Natural killer cell (primary cell): ENCODE results near the gene XK. TPM values are rescaled to one million over a fixed set of nuclear protein-coding genes. Genes with fewer than 3 reads are reported as not detected.

Source experiments
- ATAC-seq, 3 donors: fragments of 150-1000 bp in 2 of 3; fragments of 200-7000 bp in 1 of 3; cut with Tn5 transposase; 1 replicate in 1 of 3; 2 replicates in 2 of 3; pipeline ENCODE4 v1.10.0; 2021; ENCODE audit warnings: mild to moderate bottlenecking in 2 of 3, moderate library complexity in 2 of 3
- DNase-seq, 2 donors: peaks; one replicate each; pipeline versions ENCODE4 v3.0.0 to v3.0.0-alpha.2; 2013 to 2021; ENCODE audit warnings: mixed read lengths in 1 of 2
- H3K27ac ChIP-seq: one replicate; pipeline ENCODE4 v1.5.1; 2013; ENCODE audit warnings: mild to moderate bottlenecking, low read length
- H3K27me3 ChIP-seq: one replicate; pipeline ENCODE4 v1.6.1; 2013; ENCODE audit warnings: low read length; ENCODE audit not compliant: control insufficient read depth, insufficient read depth
- H3K36me3 ChIP-seq: one replicate; pipeline ENCODE4 v1.6.1; 2013; ENCODE audit warnings: low read length; ENCODE audit not compliant: control insufficient read depth, insufficient read depth
- H3K4me1 ChIP-seq: one replicate; pipeline ENCODE4 v1.6.1; 2013; ENCODE audit warnings: low read length; ENCODE audit not compliant: control insufficient read depth, insufficient read depth
- H3K4me3 ChIP-seq: one replicate; pipeline ENCODE4 v1.5.1; 2013; ENCODE audit warnings: low read length
- H3K9me3 ChIP-seq: one replicate; pipeline ENCODE4 v1.6.1; 2013; ENCODE audit warnings: low read length; ENCODE audit not compliant: control insufficient read depth, insufficient read depth
- H3K27ac Mint-ChIP-seq, 2 donors: one replicate each; pipeline ENCODE4 v1.8.0; 2022; ENCODE audit warnings: mild to moderate bottlenecking in 2 of 2, mixed read lengths in 2 of 2, moderate library complexity in 1 of 2
- H3K27me3 Mint-ChIP-seq, 2 donors: one replicate each; pipeline ENCODE4 v1.8.0; 2022; ENCODE audit warnings: low read depth in 2 of 2, mixed read lengths in 2 of 2
- H3K36me3 Mint-ChIP-seq: one replicate; pipeline ENCODE4 v1.8.0; 2022; ENCODE audit warnings: mixed read lengths
- H3K4me1 Mint-ChIP-seq, 2 donors: one replicate each; pipeline ENCODE4 v1.8.0; 2022; ENCODE audit warnings: mixed read lengths in 2 of 2
- H3K4me3 Mint-ChIP-seq: one replicate; pipeline ENCODE4 v1.8.0; 2022; ENCODE audit warnings: mild to moderate bottlenecking, moderate library complexity, mixed read lengths
- H3K9me3 Mint-ChIP-seq, 2 donors: one replicate each; pipeline ENCODE4 v1.8.0; 2022; ENCODE audit warnings: mixed read lengths in 2 of 2
- CTCF ChIP-seq: fragments of 200-600 bp; IDR thresholded peaks from one replicate; pipeline ENCODE4 v1.8.0; 2022; ENCODE audit warnings: antibody characterized with exemption
- WGBS: methylation state at CpG from one replicate; pipeline ENCODE4 v1.1.7; 2013; ENCODE audit warnings: missing lambda C conversion rate; ENCODE audit not compliant: insufficient coverage; 5-methylcytosine and 5-hydroxymethylcytosine counted together
- intact Hi-C: fragments of 100-400 bp; cut with micrococcal nuclease; formaldehyde crosslinking; loops from one replicate; pipeline ENCODE4 v1.14.2; 2022
- total RNA-seq, 4 donors: library from RNA; stranded (reverse); fragments of 120-200 nt in 1 of 4; gene quantifications; one replicate each; pipeline versions ENCODE4 v1.2.3 to v1.2.4, GENCODE V29; 2013 to 2022

The XK gene
- 1 to 10 TPM in 1 of 3 donors, under 1 TPM in 2; 0.29 to 1.3 (median 0.56) TPM for total RNA-seq
- total RNA-seq (2013): 1.9 TPM

GRCh38 chrX:37685381-37686359, at the start of gene XK:
XK (plus strand) TSS chrX:37685791; CDS start chrX:37685962, 171 bp downstream.
- WGBS: 4% methylated on average over 94 of the region's 100 CpGs
- intact Hi-C loops: no loop called here
- Mint-ChIP-seq H3K9me3 (no peaks in the 10 kb centered on the region), H3K36me3 (no peaks in the 10 kb centered on the region), H3K4me1 (peaks cover 4 to 6% of the 10 kb centered on the region in 2 donors), H3K27me3 (peaks cover 0 to 7% of the 10 kb centered on the region in 2 donors), H3K4me3 (peak within 1 kb of the TSS; percentile 76), H3K27ac (no peak within 1 kb of the TSS)
- DNase-seq (peak; percentile 16 to 56), ATAC-seq (peak; percentile 83 to 89 (median 84))
- TF ChIP-seq CTCF: no peak
- Histone ChIP-seq H3K27me3 (no peaks in the 10 kb centered on the region), H3K4me3 (peak within 1 kb of the TSS; percentile 22), H3K27ac (no peak within 1 kb of the TSS), H3K9me3 (no peaks in the 10 kb centered on the region), H3K36me3 (no peaks in the 10 kb centered on the region), H3K4me1 (peaks cover 8% of the 10 kb centered on the region)

GRCh38 chrX:37638047-37638446, 47.5 kb upstream of the XK start:
- intact Hi-C loops: no loop called here
- H3K27ac Mint-ChIP-seq: no peak overlapping the region

DNA sequence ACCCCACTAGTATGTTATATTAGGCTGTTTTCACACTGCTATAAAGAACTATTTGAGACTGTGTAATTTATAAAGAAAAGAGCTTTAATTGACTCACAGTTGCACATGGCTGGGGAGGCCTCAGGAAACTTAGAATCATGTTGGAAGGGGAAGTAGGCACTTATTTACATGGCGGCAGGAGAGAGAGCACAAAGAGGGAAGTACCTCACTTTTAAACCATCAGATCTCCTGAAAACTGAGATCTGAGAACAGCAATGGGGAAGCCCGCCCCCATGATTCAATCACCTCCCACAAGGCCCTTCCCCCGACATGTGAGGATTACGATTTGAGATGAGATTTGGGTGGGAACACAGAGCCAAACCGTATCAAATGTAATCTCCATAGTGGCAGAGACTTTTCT, 45.4 kb upstream of the XK start:
- no peak overlapping the region for H3K4me3 ChIP-seq
- ATAC-seq: no peak
- Mint-ChIP-seq H3K9me3 (no peaks in the 10 kb centered on the region), H3K4me3 (no peak overlapping the region), H3K27ac (no peak overlapping the region), H3K36me3 (no peaks in the 10 kb centered on the region), H3K27me3 (no peaks in the 10 kb centered on the region), H3K4me1 (peaks cover 0 to 10% of the 10 kb centered on the region in 2 donors)
- H3K27me3 ChIP-seq: no peaks in the 10 kb centered on the region
- no peak for DNase-seq
- no peaks in the 10 kb centered on the region for H3K9me3 ChIP-seq
- 80% methylated on average over 1 of the region's 5 CpGs for WGBS
- no peak overlapping the region for H3K27ac ChIP-seq
- TF ChIP-seq CTCF: no peak
- intact Hi-C loops: no loop called here
- H3K36me3 ChIP-seq: no peaks in the 10 kb centered on the region
- H3K4me1 ChIP-seq: no peaks in the 10 kb centered on the region

More at GRCh38 chrX:37638047-37638446, 47.5 kb upstream of the XK start:
- H3K27me3 Mint-ChIP-seq: no peaks in the 10 kb centered on the region
- Histone ChIP-seq H3K9me3 (no peaks in the 10 kb centered on the region), H3K4me3 (no peak overlapping the region), H3K4me1 (no peaks in the 10 kb centered on the region), H3K27me3 (no peaks in the 10 kb centered on the region), H3K27ac (no peak overlapping the region), H3K36me3 (no peaks in the 10 kb centered on the region)
- ATAC-seq: no peak
- H3K4me1 Mint-ChIP-seq: peaks cover 0 to 10% of the 10 kb centered on the region in 2 donors
- no peaks in the 10 kb centered on the region for H3K36me3 Mint-ChIP-seq
- H3K9me3 Mint-ChIP-seq: peaks cover 0 to 1% of the 10 kb centered on the region in 2 donors
- no peak for TF ChIP-seq CTCF
- no peak for DNase-seq
- no peak overlapping the region for H3K4me3 Mint-ChIP-seq
